ENCODE results near the gene CREB3.

DNA sequence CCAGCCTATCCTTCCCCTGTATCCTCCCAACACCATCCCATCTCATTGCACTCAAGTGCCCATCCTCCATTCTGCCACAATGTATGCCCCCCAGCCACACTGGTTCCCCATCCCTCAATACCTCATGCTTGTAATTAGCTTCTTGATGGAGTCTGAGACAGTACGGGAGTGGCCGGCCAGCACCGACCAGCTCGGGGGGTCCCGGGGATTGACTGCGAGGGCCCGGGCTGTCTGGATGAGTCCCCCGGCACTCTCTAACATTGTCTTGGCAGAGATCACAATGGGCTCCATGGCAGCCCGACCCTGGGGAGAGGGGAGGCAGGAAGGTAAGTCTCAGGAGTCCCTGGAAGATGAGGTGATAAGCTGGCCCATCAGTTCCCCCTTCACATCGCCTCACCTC, 25.5 kb upstream of the CREB3 start:
- no peak for TF ChIP-seq POLR2A (IDR thresholded peaks at IDR 0.05; ENCODE audit: low read length)
- TF ChIP-seq GATA1 (IDR thresholded peaks at IDR 0.05; ENCODE audit: low read depth, low read length): no peak
